H1 (cell line): ENCODE measurements around the gene CADPS. TPM values are rescaled to one million over a fixed set of nuclear protein-coding genes. Genes with fewer than 3 reads are reported as not detected.

Experiments
- CTCF ChIA-PET: fragments of 300-600 bp; sonication (Branson Sonifier 250); formaldehyde crosslinking; loops from one replicate; lab custom pipeline; 2021; ENCODE audit not compliant: partially characterized antibody; lab: Charles Lee
- POLR2A ChIA-PET: fragments of 300-600 bp; sonication (Branson Sonifier 250); formaldehyde crosslinking; loops from one replicate; lab custom pipeline; 2021; ENCODE audit warnings: inconsistent platforms; ENCODE audit not compliant: partially characterized antibody; lab: Charles Lee
- DNase-seq, 2 experiments: peaks; one replicate each; pipeline versions ENCODE4 v3.0.0 to v3.0.0-alpha.2; 2010 to 2022; ENCODE audit warnings: low spot score in 2 of 2, low read depth in 1 of 2, mixed read lengths in 1 of 2
- FAIRE-seq: peaks from 2 replicates; lab custom pipeline; 2011; peaks lifted over from hg19 to GRCh38; lab: Jason Lieb, UNC
- H2AFZ ChIP-seq: 2 replicates; pipeline ENCODE4 v1.8.1; 2012; ENCODE audit warnings: low read length, inconsistent platforms
- H2AK5ac ChIP-seq: 2 replicates; pipeline ENCODE4 v1.6.1; 2013; ENCODE audit warnings: low read depth, low read length
- H2BK120ac ChIP-seq: replicated peaks from 2 replicates; pipeline ENCODE3; 2013; ENCODE audit warnings: low read depth, low read length, inconsistent platforms
- H2BK12ac ChIP-seq: 2 replicates; pipeline ENCODE4 v1.6.1; 2013; ENCODE audit warnings: low read depth, low read length
- H2BK15ac ChIP-seq: 2 replicates; pipeline ENCODE4 v1.6.1; 2013; ENCODE audit warnings: low read length
- H2BK20ac ChIP-seq: 2 replicates; pipeline ENCODE4 v1.6.1; 2013; ENCODE audit warnings: low read length
- H2BK5ac ChIP-seq: 2 replicates; pipeline ENCODE4 v1.6.1; 2013; ENCODE audit warnings: low read depth, low read length
- H3K14ac ChIP-seq: 2 replicates; pipeline ENCODE4 v1.6.1; 2013; ENCODE audit warnings: inconsistent platforms; ENCODE audit not compliant: insufficient read length
- H3K18ac ChIP-seq: 2 replicates; pipeline ENCODE4 v1.6.1; 2013; ENCODE audit warnings: low read length; ENCODE audit errors: extremely low read depth
- H3K23ac ChIP-seq: 2 replicates; pipeline ENCODE4 v1.6.1; 2013; ENCODE audit warnings: inconsistent platforms; ENCODE audit not compliant: insufficient read length
- H3K23me2 ChIP-seq: 2 replicates; pipeline ENCODE4 v1.6.1; 2013; ENCODE audit warnings: low read depth, low read length
- H3K27ac ChIP-seq: 2 replicates; pipeline ENCODE4 v1.6.1; 2011; ENCODE audit warnings: low read depth, low read length, inconsistent platforms
- H3K27me3 ChIP-seq, 4 experiments: replicated peaks in 1 of 4; 1 replicate in 1 of 4; 2 replicates in 3 of 4; pipeline versions ENCODE4 v1.6.1 to v1.8.1; 2011 to 2013; ENCODE audit warnings: low read length in 3 of 4, mild to moderate bottlenecking in 3 of 4, inconsistent platforms in 2 of 4, mixed read lengths in 2 of 4, moderate library complexity in 1 of 4; ENCODE audit not compliant: control insufficient read depth in 3 of 4, insufficient read depth in 3 of 4; ENCODE audit errors: extremely low read depth in 1 of 4
- H3K36me3 ChIP-seq, 4 experiments: 2 replicates each; pipeline versions ENCODE4 v1.6.1 to v1.8.1; 2011 to 2013; ENCODE audit warnings: mild to moderate bottlenecking in 4 of 4, low read length in 3 of 4, moderate library complexity in 2 of 4, control low read depth in 1 of 4, inconsistent platforms in 1 of 4; ENCODE audit not compliant: insufficient read depth in 4 of 4, control insufficient read depth in 2 of 4
- H3K4ac ChIP-seq: replicated peaks from 2 replicates; pipeline ENCODE3; 2013; ENCODE audit warnings: low read length, low read depth, mixed read lengths, inconsistent platforms; ENCODE audit not compliant: insufficient read length
- H3K4me1 ChIP-seq, 4 experiments: replicated peaks in 1 of 4; 1 replicate in 1 of 4; 2 replicates in 3 of 4; pipeline versions ENCODE4 v1.6.1 to v1.8.1; 2011 to 2013; ENCODE audit warnings: low read length in 3 of 4, inconsistent platforms in 2 of 4, mixed read lengths in 1 of 4; ENCODE audit not compliant: insufficient read depth in 4 of 4, control insufficient read depth in 3 of 4
- H3K4me2 ChIP-seq, 2 experiments: 2 replicates each; pipeline versions ENCODE4 v1.6.1 to v1.8.1; 2011 to 2013; ENCODE audit warnings: low read depth in 2 of 2, low read length in 2 of 2, control low read depth in 1 of 2, inconsistent platforms in 1 of 2, mild to moderate bottlenecking in 1 of 2; ENCODE audit not compliant: insufficient read depth in 1 of 2
- H3K4me3 ChIP-seq, 4 experiments: fragments of 200-600, 300-600 bp in 1 of 4; sonication (generic), shearing (Covaris generic), sonication (Bioruptor Twin) in 1 of 4; 2 replicates each; pipeline versions ENCODE4 v1.5.1 to v1.8.1; 2011 to 2016; ENCODE audit warnings: low read length in 4 of 4, low read depth in 3 of 4, control low read depth in 2 of 4, inconsistent platforms in 2 of 4, mild to moderate bottlenecking in 2 of 4, mixed read lengths in 1 of 4, moderate library complexity in 1 of 4; ENCODE audit not compliant: insufficient read depth in 2 of 4; ENCODE audit errors: extremely low read depth in 1 of 4
- H3K56ac ChIP-seq: replicated peaks from 2 replicates; pipeline ENCODE3; 2013; ENCODE audit warnings: low read depth, mild to moderate bottlenecking, mixed read lengths, low read length, inconsistent platforms; ENCODE audit not compliant: insufficient read length
- H3K79me1 ChIP-seq: 2 replicates; pipeline ENCODE4 v1.6.1; 2013; ENCODE audit warnings: low read depth, low read length, control low read depth
- H3K79me2 ChIP-seq, 2 experiments: 2 replicates each; pipeline versions ENCODE4 v1.6.1 to v1.8.1; 2012 to 2013; ENCODE audit warnings: low read length in 2 of 2, mild to moderate bottlenecking in 2 of 2, inconsistent platforms in 1 of 2; ENCODE audit not compliant: insufficient read depth in 2 of 2, control insufficient read depth in 1 of 2
- H3K9ac ChIP-seq, 4 experiments: replicated peaks in 1 of 4; 1 replicate in 1 of 4; 2 replicates in 3 of 4; pipeline versions ENCODE4 v1.6.1 to v1.8.1; 2011 to 2013; ENCODE audit warnings: low read depth in 3 of 4, low read length in 3 of 4, control low read depth in 2 of 4, mild to moderate bottlenecking in 2 of 4, moderate library complexity in 2 of 4, inconsistent platforms in 1 of 4; ENCODE audit errors: extremely low read depth in 1 of 4
- H3K9me3 ChIP-seq, 2 experiments: 2 replicates each; pipeline versions ENCODE4 v1.6.1 to v1.8.1; 2012 to 2013; ENCODE audit warnings: mild to moderate bottlenecking in 2 of 2, moderate library complexity in 2 of 2, control low read depth in 1 of 2, inconsistent platforms in 1 of 2, low read depth in 1 of 2, low read length in 1 of 2, mixed read lengths in 1 of 2; ENCODE audit not compliant: insufficient read depth in 2 of 2
- H4K20me1 ChIP-seq, 2 experiments: replicated peaks in 1 of 2; 2 replicates each; pipeline versions ENCODE3 to v1.8.1; 2011 to 2013; ENCODE audit warnings: inconsistent platforms in 2 of 2, low read length in 2 of 2, mild to moderate bottlenecking in 1 of 2; ENCODE audit not compliant: insufficient read depth in 2 of 2, control insufficient read depth in 1 of 2
- H4K5ac ChIP-seq: 2 replicates; pipeline ENCODE4 v1.6.1; 2013; ENCODE audit warnings: low read length, low read depth, mixed read lengths, inconsistent platforms; ENCODE audit not compliant: insufficient read length
- H4K8ac ChIP-seq: 2 replicates; pipeline ENCODE4 v1.8.0; 2013; ENCODE audit warnings: mild to moderate bottlenecking, moderate library complexity, low read length, inconsistent platforms; ENCODE audit not compliant: insufficient read depth; ENCODE audit errors: extremely low read depth
- H4K91ac ChIP-seq: replicated peaks from 2 replicates; pipeline ENCODE3; 2013; ENCODE audit warnings: low read length, mixed read lengths, inconsistent platforms; ENCODE audit not compliant: insufficient read length
- CBX8 ChIP-seq: fragments of 300-800, 300-1000 bp; sonication (generic); IDR thresholded peaks from 2 replicates; pipeline ENCODE4 v1.7.1; 2016; ENCODE audit warnings: low read depth, low read length, borderline replicate concordance
- CHD1 ChIP-seq: IDR thresholded peaks from 2 replicates; pipeline ENCODE4 v1.6.1; 2012; ENCODE audit warnings: low read depth, low read length, improper control_type of control experiment
- EZH2 ChIP-seq: fragments of 200-600 bp; sonication (generic); IDR thresholded peaks from 2 replicates; pipeline ENCODE4 v1.7.1; 2012; ENCODE audit warnings: low read depth, mild to moderate bottlenecking, moderate library complexity, low read length, inconsistent platforms; ENCODE audit not compliant: severe bottlenecking
- JUN ChIP-seq: IDR thresholded peaks from 2 replicates; pipeline ENCODE4 v1.6.1; 2011; ENCODE audit warnings: low read depth, mild to moderate bottlenecking, improper control_type of control experiment, low read length
- KDM4A ChIP-seq: IDR thresholded peaks from one replicate; pipeline ENCODE4 v1.7.1; 2012; ENCODE audit warnings: low read depth, mild to moderate bottlenecking, moderate library complexity, low read length, inconsistent platforms; ENCODE audit not compliant: severe bottlenecking
- NANOG ChIP-seq: IDR thresholded peaks from 2 replicates; pipeline ENCODE4 v1.6.1; 2011; ENCODE audit warnings: low read length, low read depth, mild to moderate bottlenecking, inconsistent platforms; ENCODE audit not compliant: insufficient read depth, poor library complexity, severe bottlenecking
- PHF8 ChIP-seq: fragments of 200-600 bp; sonication (generic); conservative IDR thresholded peaks from 2 replicates; pipeline ENCODE4 v1.7.1; 2012; ENCODE audit warnings: low read depth, mild to moderate bottlenecking, inconsistent platforms, low read length, moderate library complexity
- TEAD4 ChIP-seq: IDR thresholded peaks from 2 replicates; pipeline ENCODE4 v1.6.1; 2012; ENCODE audit warnings: low read depth, low read length, inconsistent platforms, mixed read lengths
- WGBS, 2 experiments: shearing (Covaris generic) in 1 of 2; methylation state at CpG; one replicate each; pipeline versions ENCODE4 v1.1.6 to v1.1.7; 2013 to 2015; ENCODE audit warnings: low lambda C conversion rate in 2 of 2, mixed read lengths in 2 of 2, inconsistent platforms in 1 of 2, low coverage in 1 of 2, missing lambda C conversion rate in 1 of 2; ENCODE audit not compliant: insufficient replicate concordance in 2 of 2, insufficient coverage in 1 of 2, insufficient read length in 1 of 2; ENCODE audit errors: extremely low coverage in 1 of 2, missing lambda C conversion rate in 1 of 2; 5-methylcytosine and 5-hydroxymethylcytosine counted together
- polyA plus RNA-seq, 7 experiments: library from polyadenylated mRNA; depleted of rRNA in 3 of 7; stranded (reverse) in 5 of 7; unstranded in 2 of 7; fragments of >200 nt in 5 of 7; fragments of 200-250 nt in 2 of 7; gene quantifications; 1 replicate in 5 of 7; 2 replicates in 1 of 7; 4 replicates in 1 of 7; pipeline versions ENCODE4 v1.2.1 to v1.2.3, GENCODE V29; 2011 to 2013; ENCODE audit warnings: missing spikeins in 2 of 7, mixed read lengths in 2 of 7
- total RNA-seq: library from RNA; stranded (reverse); fragmentation: NEBNext Ultra II Directional; extraction: Animal tissue kit (Norgen Biotek cat#: 25700); gene quantifications from 2 replicates; pipeline ENCODE4 v1.2.1, GENCODE V29; 2021
- TF ChIP-seq, protein P1 (sequence below): IDR thresholded peaks from 2 replicates; pipeline ENCODE4 v1.6.1; 2012; ENCODE audit warnings: inconsistent platforms

CADPS gene
- total and polyA plus RNA-seq, 2 of the 8 experiments (the other 6 are each of a cell fraction or from before 2014, with no cell fraction given): 7.1 to 10.2 TPM

DNA sequence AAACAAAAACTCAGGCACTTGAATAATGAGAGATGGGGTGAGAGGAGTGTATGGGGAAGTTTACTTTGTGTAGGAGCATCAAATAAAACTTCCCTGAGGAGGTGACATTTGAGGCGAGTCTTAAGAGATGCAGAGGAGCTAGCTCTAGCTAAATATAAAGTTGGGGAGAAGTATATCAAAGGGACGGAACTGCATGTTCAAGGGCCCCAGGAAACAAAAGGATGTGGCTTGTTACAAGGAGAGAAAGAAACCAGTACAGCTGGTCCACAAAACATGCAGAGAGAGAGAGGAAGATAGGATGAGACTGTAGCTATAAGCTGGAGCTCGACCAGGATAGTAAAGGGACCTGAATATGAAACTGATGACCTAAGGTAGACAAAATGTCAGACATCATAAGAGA, 519.5 kb downstream of the CADPS start:
- TF ChIP-seq PHF8: no peak
- no peak for TF ChIP-seq KDM4A
- TF ChIP-seq JUN: no peak
- TF ChIP-seq CHD1: no peak
- no peak for TF ChIP-seq EZH2
- TF ChIP-seq TEAD4: no peak
- TF ChIP-seq CBX8: no peak
- no peak for TF ChIP-seq NANOG
- TF ChIP-seq, protein P1, sequence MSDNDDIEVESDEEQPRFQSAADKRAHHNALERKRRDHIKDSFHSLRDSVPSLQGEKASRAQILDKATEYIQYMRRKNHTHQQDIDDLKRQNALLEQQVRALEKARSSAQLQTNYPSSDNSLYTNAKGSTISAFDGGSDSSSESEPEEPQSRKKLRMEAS: no peak
- TF ChIP-seq, all 59 proteins: peak for 0
- Histone ChIP-seq H2BK20ac (no peak overlapping the region), H2BK15ac (no peak overlapping the region), H3K4me3 (no peak overlapping the region), H2BK12ac (no peak overlapping the region), H3K23ac (no peak overlapping the region), H3K79me1 (no peaks in the 10 kb centered on the region), H2BK120ac (no peak overlapping the region), H2AFZ (no peak overlapping the region), H4K20me1 (no peaks in the 10 kb centered on the region), H3K4me1 (no peaks in the 10 kb centered on the region), H4K91ac (no peak overlapping the region), H3K27me3 (peaks cover 5 to 42% (median 27%) of the 10 kb centered on the region in 4 experiments), H2AK5ac (no peak overlapping the region), H3K9me3 (no peaks in the 10 kb centered on the region), H3K79me2 (no peaks in the 10 kb centered on the region), H4K8ac (no peak overlapping the region), H3K23me2 (no peaks in the 10 kb centered on the region), H3K36me3 (no peaks in the 10 kb centered on the region), H2BK5ac (no peak overlapping the region), H3K18ac (no peak overlapping the region), H3K27ac (no peak overlapping the region), H3K14ac (no peak overlapping the region), H4K5ac (no peak overlapping the region), H3K4ac (no peak overlapping the region), H3K9ac (no peak overlapping the region), H3K4me2 (no peak overlapping the region), H3K56ac (no peak overlapping the region)
- CTCF ChIA-PET: interaction anchor here (0.6 to 3.0 kb wide), 2 partner anchors 13 to 139 kb away, joined by 3 to 19 read pairs; no protein-coding TSS in a partner anchor
- 79% methylated on average over 3 of the region's 3 CpGs; no CpG with 5 or more reads in 1 of the 2 experiments for WGBS, 2 experiments
- FAIRE-seq (no peak), DNase-seq (no peak)
- POLR2A ChIA-PET: interaction anchor here (1.4 kb wide), 1 partner anchor 10 kb away, joined by 4 read pairs; no protein-coding TSS in a partner anchor
